Mesenchymal stem cell (in vitro differentiated cells and primary cell): ENCODE measurements around the gene CKMT1B.
"Not testable (repeated sequence)": the region's sequence is repeated elsewhere in the genome, so short reads cannot be mapped to it uniquely, and the experiment has no call there.

ENCODE experiments used
- DNase-seq: peaks from one replicate; pipeline ENCODE4 v3.0.0-alpha.2; 2013
- H2AFZ ChIP-seq: one replicate; pipeline ENCODE4 v1.6.1; 2013; ENCODE audit warnings: low read depth, mild to moderate bottlenecking, control low read depth, inconsistent platforms, low read length, moderate library complexity
- H2AK5ac ChIP-seq: 2 replicates; pipeline ENCODE4 v1.6.1; 2013; ENCODE audit warnings: low read length, moderate library complexity, mild to moderate bottlenecking, inconsistent platforms; ENCODE audit not compliant: severe bottlenecking
- H2BK120ac ChIP-seq: one replicate; pipeline ENCODE4 v1.6.1; 2013; ENCODE audit warnings: low read depth, mild to moderate bottlenecking, inconsistent platforms, low read length, moderate library complexity
- H2BK12ac ChIP-seq, 2 experiments: one replicate each; pipeline ENCODE4 v1.6.1; 2013; ENCODE audit warnings: inconsistent platforms in 2 of 2, low read length in 2 of 2, mild to moderate bottlenecking in 2 of 2, moderate library complexity in 2 of 2, control low read depth in 1 of 2
- H2BK15ac ChIP-seq: one replicate; pipeline ENCODE4 v1.6.1; 2013; ENCODE audit warnings: mild to moderate bottlenecking, low read depth, inconsistent platforms; ENCODE audit not compliant: poor library complexity, severe bottlenecking
- H2BK5ac ChIP-seq: 2 replicates; pipeline ENCODE4 v1.6.1; 2013; ENCODE audit warnings: low read depth, mild to moderate bottlenecking, low read length, control low read depth, inconsistent platforms; ENCODE audit not compliant: poor library complexity, severe bottlenecking
- H3K14ac ChIP-seq, 2 experiments: one replicate each; pipeline ENCODE4 v1.6.1; 2013; ENCODE audit warnings: inconsistent platforms in 2 of 2, low read length in 2 of 2, control low read depth in 1 of 2, mild to moderate bottlenecking in 1 of 2, moderate library complexity in 1 of 2
- H3K18ac ChIP-seq, 2 experiments: one replicate each; pipeline ENCODE4 v1.6.1; 2013; ENCODE audit warnings: inconsistent platforms in 2 of 2, low read length in 2 of 2, control low read depth in 1 of 2, low read depth in 1 of 2, mild to moderate bottlenecking in 1 of 2
- H3K23ac ChIP-seq, 2 experiments: one replicate each; pipeline ENCODE4 v1.6.1; 2013; ENCODE audit warnings: inconsistent platforms in 2 of 2, low read length in 2 of 2, mild to moderate bottlenecking in 2 of 2, moderate library complexity in 2 of 2, control low read depth in 1 of 2
- H3K27ac ChIP-seq: 2 replicates; pipeline ENCODE4 v1.5.1; 2013; ENCODE audit warnings: mild to moderate bottlenecking, moderate library complexity, low read length, control low read depth, inconsistent platforms; ENCODE audit not compliant: poor library complexity, severe bottlenecking
- H3K27me3 ChIP-seq, 2 experiments: 2 replicates each; pipeline versions ENCODE4 v1.6.1 to v1.7.0; 2013; ENCODE audit warnings: low read length in 2 of 2, mild to moderate bottlenecking in 2 of 2, moderate library complexity in 2 of 2, control low read depth in 1 of 2, inconsistent platforms in 1 of 2; ENCODE audit not compliant: control insufficient read depth in 1 of 2, insufficient read depth in 1 of 2
- H3K36me3 ChIP-seq, 2 experiments: 2 replicates each; pipeline versions ENCODE4 v1.6.1 to v1.7.0; 2013; ENCODE audit warnings: low read length in 2 of 2, control low read depth in 1 of 2, inconsistent platforms in 1 of 2, low read depth in 1 of 2, mild to moderate bottlenecking in 1 of 2; ENCODE audit not compliant: insufficient read depth in 2 of 2, control insufficient read depth in 1 of 2
- H3K4ac ChIP-seq, 2 experiments: one replicate each; pipeline ENCODE4 v1.6.1; 2013; ENCODE audit warnings: inconsistent platforms in 2 of 2, low read length in 2 of 2, mild to moderate bottlenecking in 2 of 2, moderate library complexity in 2 of 2, control low read depth in 1 of 2, low read depth in 1 of 2
- H3K4me1 ChIP-seq: 2 replicates; pipeline ENCODE4 v1.6.1; 2013; ENCODE audit warnings: low read depth, low read length, control low read depth; ENCODE audit not compliant: control insufficient read depth, insufficient read depth
- H3K4me2 ChIP-seq: 2 replicates; pipeline ENCODE4 v1.6.1; 2013; ENCODE audit warnings: low read length, mild to moderate bottlenecking, inconsistent platforms; ENCODE audit not compliant: poor library complexity, severe bottlenecking
- H3K4me3 ChIP-seq, 2 experiments: 2 replicates each; pipeline versions ENCODE4 v1.5.1 to v1.7.0; 2013; ENCODE audit warnings: low read length in 2 of 2, mild to moderate bottlenecking in 2 of 2, control low read depth in 1 of 2, low read depth in 1 of 2; ENCODE audit not compliant: insufficient read depth in 1 of 2
- H3K79me1 ChIP-seq: replicated peaks from 2 replicates; pipeline ENCODE4 v1.6.1; 2013; ENCODE audit warnings: mild to moderate bottlenecking, control low read depth, low read length, inconsistent platforms; ENCODE audit not compliant: poor library complexity, severe bottlenecking
- H3K9ac ChIP-seq: 2 replicates; pipeline ENCODE4 v1.7.0; 2013; ENCODE audit warnings: mild to moderate bottlenecking, low read length, moderate library complexity
- H3K9me3 ChIP-seq: 2 replicates; pipeline ENCODE4 v1.7.0; 2013; ENCODE audit warnings: mild to moderate bottlenecking, low read length; ENCODE audit not compliant: control insufficient read depth
- H4K8ac ChIP-seq: one replicate; pipeline ENCODE4 v1.6.1; 2013; ENCODE audit warnings: inconsistent platforms, mild to moderate bottlenecking, low read length, moderate library complexity
- H4K91ac ChIP-seq: one replicate; pipeline ENCODE4 v1.6.1; 2013; ENCODE audit warnings: mild to moderate bottlenecking, low read length, inconsistent platforms
- WGBS: methylation state at CpG from one replicate; pipeline ENCODE4 v1.1.7; 2013; ENCODE audit warnings: mixed read lengths; 5-methylcytosine and 5-hydroxymethylcytosine counted together

The CKMT1B gene

GRCh38 chr15:43550527-43551363 lies 43.1 kb upstream of the CKMT1B start:
- WGBS, result 92% methylated on average over 10 of the region's 10 CpGs
- Histone ChIP-seq H4K8ac (no peak overlapping the region), H2BK12ac (no peak overlapping the region), H2BK120ac (no peak overlapping the region), H3K27ac (no peak overlapping the region), H2AK5ac (no peak overlapping the region), H4K91ac (no peak overlapping the region), H3K79me1 (no peaks in the 10 kb centered on the region), H3K23ac (no peak overlapping the region), H3K14ac (no peak overlapping the region), H3K4me1 (no peaks in the 10 kb centered on the region), H2BK5ac (no peak overlapping the region), H3K4ac (no peak overlapping the region), H3K18ac (no peak overlapping the region), H3K9ac (peak overlapping the region; percentile 74), H2BK15ac (no peak overlapping the region), H3K27me3 (no peaks in the 10 kb centered on the region), H3K4me3 (peak overlapping the region in 1 of 2 experiments; percentile 38), H2AFZ (no peak overlapping the region), H3K36me3 (no peaks in the 10 kb centered on the region), H3K9me3 (peaks cover 4% of the 10 kb centered on the region), H3K4me2 (no peak overlapping the region)
- DNase-seq, result no peak

GRCh38 chr15:43552256-43552655 lies 41.6 kb upstream of the CKMT1B start:
- Histone ChIP-seq H3K4me1 (no peaks in the 10 kb centered on the region), H2BK12ac (no peak overlapping the region), H3K18ac (no peak overlapping the region), H3K4ac (no peak overlapping the region), H2BK120ac (no peak overlapping the region), H3K4me3 (no peak overlapping the region), H2AK5ac (no peak overlapping the region), H2BK15ac (no peak overlapping the region), H2BK5ac (no peak overlapping the region), H3K79me1 (no peaks in the 10 kb centered on the region), H2AFZ (no peak overlapping the region), H3K23ac (no peak overlapping the region), H3K27me3 (no peaks in the 10 kb centered on the region), H3K9ac (no peak overlapping the region), H3K36me3 (peaks cover 0 to 3% of the 10 kb centered on the region in 2 experiments), H3K4me2 (no peak overlapping the region), H4K91ac (no peak overlapping the region), H4K8ac (no peak overlapping the region), H3K9me3 (peaks cover 4% of the 10 kb centered on the region), H3K27ac (no peak overlapping the region), H3K14ac (no peak overlapping the region)
- WGBS, result 98% methylated on average over 4 of the region's 4 CpGs
- DNase-seq, result no peak

- H3K4me1 ChIP-seq, result no peaks in the 10 kb centered on the region
- H2BK15ac ChIP-seq, result no peak overlapping the region
- no peaks in the 10 kb centered on the region for H3K79me1 ChIP-seq
- no peak overlapping the region for H4K8ac ChIP-seq
- DNase-seq, result no peak
- H3K36me3 ChIP-seq, result peaks cover 0 to 3% of the 10 kb centered on the region in 2 experiments
- no peak overlapping the region for H3K14ac ChIP-seq
- H2BK12ac ChIP-seq, result no peak overlapping the region
- H3K27me3 ChIP-seq, result no peaks in the 10 kb centered on the region
- no peak overlapping the region for H4K91ac ChIP-seq
- H3K4ac ChIP-seq, result no peak overlapping the region
- no peak overlapping the region for H3K4me3 ChIP-seq
- no peak overlapping the region for H3K4me2 ChIP-seq
- H3K9me3 ChIP-seq, result no peaks in the 10 kb centered on the region
- H3K9ac ChIP-seq, result no peak overlapping the region
- H2BK120ac ChIP-seq, result no peak overlapping the region
- H2AK5ac ChIP-seq, result no peak overlapping the region
- no peak overlapping the region for H3K18ac ChIP-seq
- no peak overlapping the region for H3K27ac ChIP-seq
- no peak overlapping the region for H3K23ac ChIP-seq
- H2AFZ ChIP-seq, result no peak overlapping the region
- WGBS, result no CpG with 5 or more reads among the region's 2 CpGs
- no peak overlapping the region for H2BK5ac ChIP-seq
These were observed 40.8 kb upstream of the CKMT1B start for GRCh38 chr15:43552986-43553385.

- H3K9ac ChIP-seq, H4K8ac ChIP-seq, H2BK5ac ChIP-seq, H2BK15ac ChIP-seq, H3K36me3 ChIP-seq, H3K27ac ChIP-seq, DNase-seq, H3K23ac ChIP-seq, H3K9me3 ChIP-seq, H3K27me3 ChIP-seq, H3K4me2 ChIP-seq, H4K91ac ChIP-seq, H3K4me3 ChIP-seq, H2AK5ac ChIP-seq, H2BK120ac ChIP-seq, H3K4ac ChIP-seq, H3K79me1 ChIP-seq, H2AFZ ChIP-seq, H3K18ac ChIP-seq, H2BK12ac ChIP-seq, H3K4me1 ChIP-seq, H3K14ac ChIP-seq: not testable (repeated sequence)
- WGBS, result no CpG with 5 or more reads among the region's 3 CpGs
These were observed 31.1 kb upstream of the CKMT1B start for GRCh38 chr15:43562753-43563152.
